ENCODE measurements around the gene IQSEC2. TPM values are rescaled to one million over a fixed set of nuclear protein-coding genes. Genes with fewer than 3 reads are reported as not detected.

The IQSEC2 gene
- total and polyA plus RNA-seq, 3 donors from 2014 or later = 15.6 to 19.9 (median 19.3) TPM

DNA sequence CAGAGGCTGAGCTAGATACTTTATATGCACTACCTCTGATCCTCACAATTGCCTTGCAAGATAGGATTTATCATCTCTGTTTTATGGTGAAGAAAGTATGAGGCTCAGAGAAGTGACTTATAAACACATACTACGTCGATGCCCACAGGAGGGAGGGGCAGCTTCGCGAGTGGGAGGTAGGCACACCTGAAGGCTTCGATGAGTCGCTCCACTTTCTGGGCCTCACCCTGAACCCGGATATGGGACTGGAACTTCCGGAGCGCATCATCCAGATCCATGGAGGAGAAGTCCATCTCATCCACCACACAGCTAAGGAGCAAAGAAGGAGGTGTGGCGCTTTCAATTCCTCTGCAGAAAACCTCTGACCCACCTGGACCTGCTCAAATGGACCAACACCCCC is 33.5 kb downstream of the IQSEC2 start:
- Histone ChIP-seq H3K27ac (no peak overlapping the region), H3K9me3 (no peaks in the 10 kb centered on the region), H3K4me3 (no peak overlapping the region), H3K36me3 (ENCODE audit: low read depth, missing control alignments) (no peaks in the 10 kb centered on the region), H3K4me1 (no peaks in the 10 kb centered on the region), H3K27me3 (no peaks in the 10 kb centered on the region)
- no peak for DNase-seq
- intact Hi-C loops (cut with DNase I; ENCODE audit: low total_unique reads) = no loop called here
- WGBS, 2 donors = 94% methylated on average over 10 of the region's 10 CpGs
- TF ChIP-seq, protein P1, sequence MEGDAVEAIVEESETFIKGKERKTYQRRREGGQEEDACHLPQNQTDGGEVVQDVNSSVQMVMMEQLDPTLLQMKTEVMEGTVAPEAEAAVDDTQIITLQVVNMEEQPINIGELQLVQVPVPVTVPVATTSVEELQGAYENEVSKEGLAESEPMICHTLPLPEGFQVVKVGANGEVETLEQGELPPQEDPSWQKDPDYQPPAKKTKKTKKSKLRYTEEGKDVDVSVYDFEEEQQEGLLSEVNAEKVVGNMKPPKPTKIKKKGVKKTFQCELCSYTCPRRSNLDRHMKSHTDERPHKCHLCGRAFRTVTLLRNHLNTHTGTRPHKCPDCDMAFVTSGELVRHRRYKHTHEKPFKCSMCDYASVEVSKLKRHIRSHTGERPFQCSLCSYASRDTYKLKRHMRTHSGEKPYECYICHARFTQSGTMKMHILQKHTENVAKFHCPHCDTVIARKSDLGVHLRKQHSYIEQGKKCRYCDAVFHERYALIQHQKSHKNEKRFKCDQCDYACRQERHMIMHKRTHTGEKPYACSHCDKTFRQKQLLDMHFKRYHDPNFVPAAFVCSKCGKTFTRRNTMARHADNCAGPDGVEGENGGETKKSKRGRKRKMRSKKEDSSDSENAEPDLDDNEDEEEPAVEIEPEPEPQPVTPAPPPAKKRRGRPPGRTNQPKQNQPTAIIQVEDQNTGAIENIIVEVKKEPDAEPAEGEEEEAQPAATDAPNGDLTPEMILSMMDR (IDR thresholded peaks at IDR 0.05) = no peak
- no peak for TF ChIP-seq POLR2A (IDR thresholded peaks at IDR 0.05)

DNA sequence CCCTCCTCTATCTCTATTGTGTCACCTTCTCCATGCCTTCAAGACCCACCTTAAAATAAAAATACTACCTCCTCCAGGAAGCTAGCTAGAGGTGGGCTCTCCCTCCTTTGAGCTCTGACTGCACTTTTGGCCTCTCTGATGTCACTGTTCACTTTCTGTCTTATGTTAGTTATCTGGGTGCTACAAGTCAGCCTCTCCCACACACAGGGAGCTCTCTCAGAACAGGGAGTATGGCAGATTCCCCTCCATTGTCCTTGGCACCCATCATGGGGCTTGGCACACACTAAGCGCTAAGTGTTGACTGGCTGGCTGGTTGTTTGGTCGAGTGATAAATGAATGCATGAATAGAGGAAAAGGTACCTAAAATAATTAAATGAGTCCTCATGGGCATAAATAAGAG is 35.2 kb downstream of the IQSEC2 start:
- intact Hi-C loops (cut with DNase I; ENCODE audit: low total_unique reads) = no loop called here
- H3K4me3 ChIP-seq = no peak overlapping the region
- H3K36me3 ChIP-seq (ENCODE audit: low read depth, missing control alignments) = no peaks in the 10 kb centered on the region
- H3K27ac ChIP-seq = no peak overlapping the region
- TF ChIP-seq, protein P1 (IDR thresholded peaks at IDR 0.05) = no peak
- TF ChIP-seq POLR2A (IDR thresholded peaks at IDR 0.05) = no peak
- DNase-seq = peak; percentile 60
- H3K27me3 ChIP-seq = no peaks in the 10 kb centered on the region
- 84 to 85% methylated on average over 2 of the region's 2 CpGs for WGBS, 2 donors
- no peaks in the 10 kb centered on the region for H3K9me3 ChIP-seq
- H3K4me1 ChIP-seq = no peaks in the 10 kb centered on the region

DNA sequence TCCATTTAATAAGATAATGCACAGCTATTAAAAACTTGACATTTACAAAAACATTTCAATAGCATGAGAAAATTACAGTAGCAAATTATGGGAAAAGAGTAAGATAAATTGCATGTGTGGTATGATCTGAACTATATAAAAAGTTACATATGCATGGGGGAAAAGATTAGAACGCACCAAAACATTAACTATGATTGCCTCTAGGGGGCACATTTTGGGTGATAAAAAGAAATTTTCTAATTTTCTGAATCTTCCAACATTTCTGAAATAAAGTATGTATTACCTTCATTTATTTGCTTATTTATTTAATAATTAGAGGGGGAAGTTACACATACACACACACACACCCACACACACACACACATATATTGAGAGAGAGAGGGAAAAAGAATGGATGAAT is 36.8 kb downstream of the IQSEC2 start:
- no peak overlapping the region for H3K27ac ChIP-seq
- WGBS, 2 donors = 52 to 71% methylated on average over 1 of the region's 1 CpG
- intact Hi-C loops (cut with DNase I; ENCODE audit: low total_unique reads) = no loop called here

DNA sequence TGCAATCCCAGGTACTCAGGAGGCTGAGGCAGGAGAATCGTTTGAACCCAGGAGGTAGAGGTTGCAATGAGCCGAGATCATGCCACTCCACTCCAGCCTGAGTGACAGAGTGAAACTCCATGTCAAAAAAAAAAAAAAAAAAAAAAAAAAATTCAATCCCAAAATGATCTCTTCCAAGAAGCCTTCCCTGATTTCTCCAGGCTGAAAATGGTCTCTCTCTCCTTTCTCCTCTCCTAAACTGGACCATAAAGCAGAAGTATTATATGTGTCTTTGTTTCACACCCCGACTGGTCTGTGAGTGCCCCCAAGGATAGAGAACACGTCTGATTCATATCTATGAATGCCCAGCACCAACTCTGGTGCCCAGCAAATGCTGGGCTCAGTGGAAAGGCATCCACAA is 39.1 kb downstream of the IQSEC2 start:
- intact Hi-C loops (cut with DNase I; ENCODE audit: low total_unique reads) = no loop called here
- H3K9me3 ChIP-seq = no peaks in the 10 kb centered on the region
- 81 to 86% methylated on average over 4 of the region's 4 CpGs for WGBS, 2 donors
- H3K4me3 ChIP-seq = no peak overlapping the region
- DNase-seq = no peak
- H3K36me3 ChIP-seq (ENCODE audit: low read depth, missing control alignments) = no peaks in the 10 kb centered on the region
- H3K4me1 ChIP-seq = no peaks in the 10 kb centered on the region
- TF ChIP-seq, protein P1 (IDR thresholded peaks at IDR 0.05) = no peak
- TF ChIP-seq POLR2A (IDR thresholded peaks at IDR 0.05) = no peak
- no peaks in the 10 kb centered on the region for H3K27me3 ChIP-seq
- H3K27ac ChIP-seq = no peak overlapping the region

More for the DNA sequence above, 36.8 kb downstream of the IQSEC2 start:
- TF ChIP-seq POLR2A (IDR thresholded peaks at IDR 0.05) = no peak
- TF ChIP-seq, protein P1 (IDR thresholded peaks at IDR 0.05) = peak in 1 of 3 experiments; percentile 22
- DNase-seq = no peak
- Histone ChIP-seq H3K4me1 (no peaks in the 10 kb centered on the region), H3K4me3 (no peak overlapping the region), H3K36me3 (ENCODE audit: low read depth, missing control alignments) (no peaks in the 10 kb centered on the region), H3K9me3 (no peaks in the 10 kb centered on the region), H3K27me3 (no peaks in the 10 kb centered on the region)

DNA sequence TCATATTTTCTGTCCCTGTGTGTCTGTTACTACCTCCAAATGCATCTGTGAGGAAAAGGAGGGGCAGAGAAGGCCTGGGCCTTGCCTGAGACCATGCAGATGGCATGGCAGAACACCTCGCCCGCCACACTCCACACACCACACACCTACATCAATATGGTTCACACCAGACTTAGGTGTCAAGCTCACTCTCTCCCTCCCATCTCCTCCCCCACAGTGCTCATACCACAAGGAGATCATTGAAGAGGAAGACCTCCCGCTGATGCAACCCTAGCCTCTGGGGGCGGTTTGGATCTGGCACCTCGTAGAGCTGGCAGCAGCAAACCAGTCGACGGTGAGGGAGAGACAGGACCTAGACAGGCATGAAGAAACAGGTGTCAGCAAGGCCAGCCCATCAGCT is 39.8 kb downstream of the IQSEC2 start:
- no peak for DNase-seq
- no peak overlapping the region for H3K4me3 ChIP-seq

More for the DNA sequence above, 39.8 kb downstream of the IQSEC2 start:
- Histone ChIP-seq H3K4me1 (no peaks in the 10 kb centered on the region), H3K9me3 (no peaks in the 10 kb centered on the region), H3K27me3 (no peaks in the 10 kb centered on the region), H3K36me3 (ENCODE audit: low read depth, missing control alignments) (no peaks in the 10 kb centered on the region), H3K27ac (no peak overlapping the region)
- TF ChIP-seq POLR2A (IDR thresholded peaks at IDR 0.05) = no peak
- TF ChIP-seq, protein P1 (IDR thresholded peaks at IDR 0.05) = no peak
- intact Hi-C loops (cut with DNase I; ENCODE audit: low total_unique reads) = no loop called here
- WGBS, 2 donors = 87% methylated on average over 7 of the region's 7 CpGs; no CpG with 5 or more reads in 1 of the 2 donors
